Inflammatory macrophage (primary cell): ENCODE measurements around the gene PROC.
A peak's percentile ranks its signal among the peaks of the same experiment; 100 is the strongest.
"Not testable (repeated sequence)": the region's sequence is repeated elsewhere in the genome, so short reads cannot be mapped to it uniquely, and the experiment has no call there.

Experiments used
- DNase-seq, 2 donors: peaks; one replicate each; pipeline ENCODE4 v3.0.0-alpha.2; 2020 to 2022

The PROC gene

GRCh38 chr2:127394492-127394891 is 23.7 kb upstream of the PROC start:
- no peak for DNase-seq

DNA sequence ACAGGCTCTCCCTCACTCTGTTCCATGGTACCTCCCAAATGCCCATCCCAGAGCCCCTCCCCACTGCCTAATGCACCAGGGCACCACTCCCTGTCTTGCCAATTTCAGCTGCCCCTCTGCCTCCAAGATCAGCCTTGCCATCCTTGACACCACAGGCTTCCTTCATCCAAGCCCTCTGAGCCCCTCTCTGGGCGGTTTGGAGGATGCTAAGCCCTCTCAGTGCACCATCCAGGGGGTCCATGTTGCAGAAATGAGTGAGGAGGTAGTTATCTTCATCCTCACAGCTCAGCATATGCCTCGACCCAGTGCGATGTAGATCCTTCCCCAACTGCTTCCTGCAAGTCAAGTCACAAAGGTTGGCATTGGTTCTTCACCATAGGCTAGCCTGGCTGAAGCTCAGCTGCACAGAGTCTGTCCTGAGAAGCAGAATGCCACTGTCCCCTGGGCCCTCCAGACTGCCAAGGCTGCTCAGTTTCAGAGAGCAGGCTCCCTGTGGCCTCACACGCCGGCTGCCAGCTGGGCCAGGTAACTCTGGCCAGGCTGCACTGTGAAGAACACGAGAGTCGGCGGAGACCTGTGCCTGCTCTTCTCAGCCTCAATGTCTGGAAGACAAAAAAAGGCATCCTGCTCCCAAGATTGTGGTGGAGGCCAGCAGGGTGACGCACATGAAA is 20.5 kb upstream of the PROC start:
- no peak for DNase-seq

DNA sequence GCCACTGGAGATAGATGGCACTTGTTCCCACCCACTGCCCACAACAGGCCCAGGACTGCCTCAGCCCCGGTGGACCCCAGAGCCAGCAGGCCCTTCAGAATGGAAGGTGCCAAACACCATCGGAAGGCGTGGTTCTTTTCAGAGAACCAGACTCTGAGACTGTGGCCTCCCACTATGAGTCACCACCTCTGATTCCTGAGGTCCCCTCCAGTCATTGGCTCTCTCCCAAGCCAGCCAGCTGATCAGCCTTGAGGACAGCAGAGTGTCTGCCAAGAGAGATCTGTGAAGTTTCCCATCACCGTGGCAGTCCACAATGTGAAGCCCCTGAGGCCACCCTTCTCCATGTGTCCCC is 20.0 kb upstream of the PROC start:
- peak; percentile 80 to 83 for DNase-seq

DNA sequence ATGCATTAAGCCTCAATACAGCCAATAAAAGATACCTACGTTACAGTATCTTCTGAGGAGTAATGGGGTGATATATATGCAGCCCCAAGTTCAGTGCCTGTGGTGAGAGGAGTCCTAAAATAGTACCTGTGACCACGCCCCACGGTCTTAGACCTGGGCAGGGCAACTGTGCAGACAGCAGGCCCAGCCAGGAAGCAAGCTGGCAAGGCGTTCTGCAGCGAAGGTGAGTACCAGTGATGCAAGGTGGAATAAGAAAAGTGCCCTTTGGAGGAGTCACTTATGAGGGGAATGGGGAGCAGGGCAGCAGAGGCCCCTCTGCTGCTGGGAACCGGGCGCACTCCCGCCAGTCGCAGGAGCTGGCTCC is 17.7 kb upstream of the PROC start:
- no peak for DNase-seq

- no peak for DNase-seq
These were observed 17.1 kb upstream of the PROC start for GRCh38 chr2:127400897-127401756.

DNA sequence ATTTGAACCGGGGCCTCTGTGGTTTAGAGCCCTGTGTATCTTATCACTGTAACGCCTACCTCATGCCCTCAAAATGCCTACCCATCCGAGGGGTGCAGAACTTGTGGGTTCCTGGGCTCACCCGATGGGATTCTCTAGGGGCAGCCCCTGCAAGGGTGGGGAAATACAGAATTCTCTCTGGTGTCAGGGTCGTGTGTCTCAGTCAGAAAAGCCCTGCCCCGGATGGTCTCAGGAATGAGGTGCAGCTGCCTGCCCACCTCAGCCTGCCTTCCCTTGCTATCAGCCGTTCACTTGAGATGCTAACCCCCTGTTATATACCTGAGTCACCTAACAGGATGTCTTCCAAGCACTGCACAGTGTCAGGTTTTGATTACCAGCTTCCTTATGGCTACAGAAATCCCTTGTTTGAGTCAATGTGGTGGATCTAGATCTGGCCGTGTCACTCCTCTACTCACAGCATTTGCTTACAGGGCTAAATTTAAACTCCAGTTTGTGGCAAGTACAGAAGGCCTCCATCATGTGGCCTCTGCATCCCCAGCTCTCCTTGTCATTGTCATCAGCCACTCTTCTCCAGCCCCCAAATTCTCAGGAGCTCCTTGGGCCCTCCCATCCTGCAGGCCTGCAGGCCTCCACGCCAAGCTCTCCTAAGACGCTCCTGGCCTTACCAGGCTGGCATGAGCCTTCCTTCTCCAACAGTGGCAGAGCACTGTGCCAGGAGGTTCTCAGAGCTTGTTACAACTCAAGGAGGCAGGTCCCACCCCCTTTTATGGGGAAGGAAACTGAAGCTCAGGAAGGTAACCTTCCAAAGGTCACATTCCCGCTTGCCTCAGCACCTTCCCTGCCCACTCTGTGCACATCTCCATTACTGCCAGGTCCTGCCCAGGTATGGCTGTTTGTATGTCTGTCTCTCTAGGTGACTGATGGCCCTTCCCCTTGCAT is 16.2 kb upstream of the PROC start:
- DNase-seq = no peak

GRCh38 chr2:127403460-127403859 is 14.8 kb upstream of the PROC start:
- DNase-seq = no peak

GRCh38 chr2:127404466-127405254 is 13.6 kb upstream of the PROC start:
- DNase-seq = peak; percentile 66 to 71

DNA sequence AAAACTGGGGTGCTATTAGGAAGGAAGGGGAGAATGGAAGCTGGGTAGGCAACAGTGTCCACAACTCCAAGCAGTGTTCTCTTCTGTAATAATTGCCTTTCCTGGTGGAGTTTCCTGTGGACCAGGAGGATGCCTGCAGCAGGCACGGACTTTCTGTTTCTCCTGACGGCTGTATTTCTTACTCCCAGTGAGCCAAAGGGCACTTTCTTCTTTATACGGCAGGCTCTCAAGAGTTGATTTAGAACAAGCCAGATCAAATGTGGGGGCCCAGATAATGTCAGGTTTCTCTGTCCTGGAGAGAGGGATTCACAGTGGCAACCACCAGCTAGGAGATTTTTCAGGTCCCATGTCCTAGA is 13.0 kb upstream of the PROC start:
- no peak for DNase-seq

- DNase-seq = no peak
These were observed 11.8 kb upstream of the PROC start for GRCh38 chr2:127406454-127406853.

- DNase-seq = no peak
These were observed 11.1 kb upstream of the PROC start for GRCh38 chr2:127407091-127407490.

GRCh38 chr2:127407661-127408003 is 10.6 kb upstream of the PROC start:
- DNase-seq = no peak

DNA sequence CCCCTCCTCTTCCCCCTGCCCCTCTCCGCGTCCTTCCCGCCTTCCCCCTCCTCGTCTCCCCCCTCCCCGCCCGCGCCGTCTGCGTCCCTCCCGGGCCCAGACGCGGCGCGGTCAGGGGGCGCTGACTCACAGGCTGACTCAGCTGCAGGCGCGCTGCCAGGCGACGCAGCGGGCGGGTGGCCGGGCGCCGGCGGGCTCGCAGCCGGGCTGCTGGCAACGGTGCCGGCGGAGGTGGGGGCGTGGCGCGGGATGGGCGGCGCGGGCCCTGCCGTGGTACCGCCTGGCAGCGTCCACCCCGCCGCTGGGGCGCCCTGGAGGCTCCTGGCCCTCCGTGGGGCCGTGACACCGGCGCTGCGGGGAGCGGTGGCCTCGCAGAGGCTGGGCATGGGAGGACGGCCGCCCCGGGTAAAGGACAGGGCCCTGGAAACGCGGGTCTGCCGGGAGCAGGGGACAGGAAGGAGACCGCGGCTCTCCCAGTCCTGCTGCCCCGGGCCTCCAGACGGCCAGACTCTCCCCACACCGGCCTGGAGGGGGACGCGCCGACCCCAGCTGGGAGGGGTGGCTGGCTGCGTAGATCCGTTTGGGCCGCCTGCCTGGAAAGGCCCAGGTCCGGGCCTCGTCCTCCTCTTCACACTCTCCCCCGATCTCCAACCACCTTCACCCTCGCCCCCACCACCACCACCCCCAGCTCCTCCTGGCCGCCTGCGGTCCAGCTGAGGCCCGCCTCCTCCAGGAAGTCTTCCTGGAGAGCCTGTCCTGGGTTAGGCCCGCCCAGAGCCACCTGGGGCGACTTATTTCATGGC is 10.0 kb upstream of the PROC start:
- peak; percentile 94 to 96 for DNase-seq

DNA sequence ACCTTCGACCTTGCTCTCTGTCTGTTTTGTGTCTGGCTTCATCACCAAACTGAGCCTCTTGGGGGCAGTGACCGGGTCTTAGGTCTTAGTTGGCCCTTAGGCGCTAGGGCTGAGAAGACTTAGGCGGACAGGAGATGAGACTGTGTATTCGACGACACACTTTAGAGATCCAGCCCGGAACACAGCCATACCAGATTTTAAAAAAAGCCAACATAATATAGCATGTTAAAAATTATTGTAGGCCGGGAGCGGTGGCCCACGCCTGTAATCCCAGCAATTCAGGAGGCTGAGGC is 9.5 kb upstream of the PROC start:
- DNase-seq = no peak

DNA sequence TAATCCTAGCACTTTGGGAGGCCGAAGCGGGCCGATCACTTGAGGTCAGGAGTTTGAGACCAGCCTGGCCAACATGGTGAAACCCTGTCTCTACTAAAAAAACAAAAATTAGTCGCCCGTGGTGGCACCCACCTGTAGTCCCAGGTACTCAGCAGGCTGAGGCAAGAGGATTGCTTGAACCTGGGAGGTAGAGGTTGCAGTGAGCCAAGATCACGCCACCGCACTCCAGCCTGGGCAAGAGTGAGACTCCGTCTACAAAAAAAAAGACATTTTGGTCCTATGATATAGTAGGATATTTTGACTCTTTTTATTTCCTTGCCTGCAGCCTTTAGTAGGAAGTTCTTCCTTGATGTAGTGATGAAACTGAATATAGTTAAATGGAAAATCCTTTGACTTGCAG is 8.5 kb upstream of the PROC start:
- DNase-seq = not testable (repeated sequence)

DNA sequence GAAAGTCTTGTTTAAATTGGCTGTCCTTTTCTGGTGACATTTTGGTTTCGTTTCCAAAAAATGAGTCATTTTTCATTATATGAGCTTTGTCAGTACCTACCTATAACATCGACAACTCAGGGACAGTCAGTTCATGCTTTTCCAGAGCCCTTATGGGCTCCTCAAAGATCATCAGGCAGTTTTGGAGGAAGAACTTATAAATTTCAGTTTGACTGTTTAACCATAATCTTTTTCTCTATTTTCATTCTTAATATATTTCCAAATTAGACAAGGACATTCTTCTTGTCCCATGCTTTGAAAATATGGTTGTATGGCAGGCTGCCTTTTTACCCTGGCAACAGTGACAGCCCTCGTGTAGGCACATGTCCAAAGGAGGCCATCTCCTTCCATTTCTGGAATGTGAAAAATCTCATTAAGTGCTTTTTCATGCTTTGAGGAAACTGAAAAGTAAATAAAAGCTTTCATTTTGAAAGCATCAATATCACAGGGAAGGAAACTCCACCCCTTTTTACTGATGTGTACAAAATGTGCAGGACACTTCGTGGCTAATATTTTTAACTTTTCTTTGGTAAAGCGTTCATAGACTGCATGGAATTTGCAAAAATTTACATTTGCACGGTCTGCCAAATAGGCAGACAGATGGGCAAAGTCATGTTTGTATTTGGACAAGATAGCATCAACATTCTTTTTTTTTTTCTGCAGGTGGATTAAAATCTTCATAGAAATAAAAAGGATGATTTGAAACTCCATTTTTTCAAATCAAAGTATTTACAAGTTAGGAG is 7.2 kb upstream of the PROC start:
- DNase-seq = peak; percentile 41 to 46

DNA sequence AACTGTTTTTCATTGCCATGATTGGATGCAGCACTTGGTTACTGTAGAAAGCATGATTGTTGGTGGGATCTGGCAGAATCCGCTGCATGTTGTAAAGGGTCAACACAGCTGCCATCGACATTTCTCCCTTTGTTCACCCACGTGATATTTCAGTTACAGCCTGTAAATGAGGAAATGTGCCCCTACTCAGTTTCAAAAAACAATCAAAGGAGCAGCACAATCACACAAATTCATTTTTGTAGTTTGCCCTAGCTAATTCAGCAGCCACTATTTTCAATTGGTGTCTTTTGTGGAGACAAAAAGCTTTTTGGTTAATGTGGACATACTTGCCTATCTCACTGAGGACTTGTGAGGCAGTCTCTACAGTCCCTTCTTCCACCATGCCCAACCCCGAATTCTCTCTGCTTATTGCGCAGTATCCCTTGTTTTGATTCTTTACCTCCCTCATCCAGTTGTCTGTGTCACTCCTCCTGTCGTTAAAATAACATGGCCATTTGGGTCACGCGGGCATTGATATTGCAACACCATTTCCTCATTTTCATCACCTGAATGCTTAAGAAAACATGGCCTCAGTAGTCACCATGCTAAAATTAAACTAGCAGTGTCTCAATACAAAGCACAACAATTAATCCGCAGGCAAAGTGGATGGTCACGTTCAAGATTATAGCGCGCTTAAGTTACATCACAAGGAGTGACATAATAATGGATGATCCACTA is 6.4 kb upstream of the PROC start:
- peak; percentile 96 to 97 for DNase-seq

DNA sequence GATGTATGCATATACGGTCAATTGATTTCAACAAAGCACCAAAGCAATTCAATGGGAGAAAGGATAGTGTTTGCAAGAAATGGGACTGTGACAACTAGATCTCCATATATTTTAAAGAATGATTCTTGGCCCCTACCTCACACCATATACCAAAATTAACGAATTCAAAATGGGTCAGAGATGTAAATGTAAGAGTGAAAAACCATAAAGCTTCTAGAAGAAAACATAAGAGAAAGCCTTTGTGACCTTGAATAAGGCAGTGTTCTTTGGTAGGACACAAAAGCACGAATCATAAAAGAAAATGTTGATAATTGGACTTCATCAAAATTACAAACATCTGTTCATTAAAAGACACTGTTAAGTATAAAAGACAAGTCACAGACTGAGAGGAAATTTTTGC is 5.0 kb upstream of the PROC start:
- DNase-seq = no peak

GRCh38 chr2:127413782-127414637 is 4.2 kb upstream of the PROC start:
- no peak for DNase-seq
